T47D (cell line): ENCODE data around the gene RAB23.
"Not testable (repeated sequence)": the region's sequence is repeated elsewhere in the genome, so short reads cannot be mapped to it uniquely, and the experiment has no call there.

Source experiments
- DNase-seq, 2 experiments: peaks; one replicate each; pipeline versions ENCODE4 v3.0.0 to v3.0.0-alpha.2; 2011 to 2012; ENCODE audit warnings: low read depth in 1 of 2, low spot score in 1 of 2
- JUND ChIP-seq: IDR thresholded peaks from 2 replicates; pipeline ENCODE4 v1.6.1; 2012; ENCODE audit warnings: low read depth
- in situ Hi-C: cut with HindIII; loops from 2 replicates; pipeline ENCODE4 v1.10.0; 2016; ENCODE audit warnings: low sequenced_read_pairs, low pct_unique_long_range_greater_than_20kb

The RAB23 gene

GRCh38 chr6:57254055-57254717 is 32.1 kb upstream of the RAB23 start:
- no peak for DNase-seq
- in situ Hi-C loops: no loop called here
- no peak for TF ChIP-seq JUND

GRCh38 chr6:57252975-57253374 is 30.9 kb upstream of the RAB23 start:
- TF ChIP-seq JUND: no peak
- in situ Hi-C loops: no loop called here
- no peak for DNase-seq

DNA sequence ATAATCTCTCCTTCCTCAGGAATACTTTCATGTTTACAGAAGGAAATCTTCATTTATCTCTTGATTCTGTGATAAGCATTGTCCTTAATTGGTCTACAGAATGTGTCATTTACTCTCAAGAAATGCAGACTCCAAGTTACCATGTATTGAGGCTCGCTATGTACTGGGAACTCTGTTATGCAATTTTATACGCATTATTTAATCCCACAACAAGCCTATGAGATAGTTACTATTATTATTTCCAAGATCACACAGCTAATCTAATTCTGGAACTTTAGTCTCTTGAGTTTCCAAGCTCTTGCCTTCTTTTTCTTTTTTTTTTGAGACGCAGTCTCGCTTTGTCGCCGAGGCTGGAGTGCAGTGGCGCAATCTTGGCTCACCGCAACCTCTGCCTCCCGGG is 30.0 kb upstream of the RAB23 start:
- TF ChIP-seq JUND: no peak
- in situ Hi-C loops: no loop called here
- DNase-seq: no peak

GRCh38 chr6:57250348-57250747 is 28.2 kb upstream of the RAB23 start:
- TF ChIP-seq JUND: no peak
- DNase-seq: no peak
- in situ Hi-C loops: no loop called here

- in situ Hi-C loops: no loop called here
- DNase-seq: peak in 1 of 2 experiments; percentile 18
- TF ChIP-seq JUND: no peak
Measured at GRCh38 chr6:57248311-57248895, 26.3 kb upstream of the RAB23 start.

DNA sequence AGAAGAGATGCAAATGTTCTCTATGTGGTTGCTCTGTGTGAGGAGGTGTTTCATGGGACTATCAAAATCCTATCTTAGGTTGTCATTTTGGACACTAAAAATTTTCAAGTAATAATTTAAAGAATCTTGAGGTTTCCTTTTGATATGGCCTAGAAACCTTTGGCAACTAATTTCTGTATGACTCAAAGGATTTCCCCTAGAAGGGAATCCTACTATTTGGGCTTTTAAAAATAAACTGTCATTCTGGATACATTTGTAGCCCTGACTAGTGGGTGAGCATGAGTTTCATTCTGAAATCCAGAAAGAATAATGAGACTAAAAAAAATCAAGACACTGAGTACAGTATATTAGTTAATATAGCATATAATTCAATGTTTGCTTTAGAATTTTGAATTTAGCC is 25.5 kb upstream of the RAB23 start:
- in situ Hi-C loops: no loop called here
- no peak for TF ChIP-seq JUND

GRCh38 chr6:57246307-57246706 is 24.2 kb upstream of the RAB23 start:
- no peak for TF ChIP-seq JUND
- in situ Hi-C loops: no loop called here
- DNase-seq: no peak

More for the DNA sequence above, 25.5 kb upstream of the RAB23 start:
- DNase-seq: no peak

DNA sequence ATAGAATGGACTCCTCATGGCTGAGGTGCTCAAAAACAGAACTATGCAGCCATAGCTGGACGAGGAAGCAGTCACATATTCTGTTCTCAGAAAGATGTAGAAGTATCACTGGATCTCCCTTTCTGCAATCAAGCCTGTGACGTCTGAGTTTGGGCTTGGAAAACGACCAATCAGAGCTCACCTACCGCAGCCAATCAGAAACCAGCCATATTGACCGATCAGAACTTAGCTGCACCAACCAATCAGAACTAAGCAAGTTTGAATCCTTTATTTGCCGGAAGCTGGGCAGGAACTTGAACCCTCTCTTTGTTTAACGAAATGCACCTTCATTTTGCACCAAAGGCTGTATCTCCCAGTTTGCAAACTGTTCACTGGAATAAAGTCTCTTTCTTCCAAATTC is 21.8 kb upstream of the RAB23 start:
- TF ChIP-seq JUND: no peak
- no peak for DNase-seq
- in situ Hi-C loops: no loop called here

DNA sequence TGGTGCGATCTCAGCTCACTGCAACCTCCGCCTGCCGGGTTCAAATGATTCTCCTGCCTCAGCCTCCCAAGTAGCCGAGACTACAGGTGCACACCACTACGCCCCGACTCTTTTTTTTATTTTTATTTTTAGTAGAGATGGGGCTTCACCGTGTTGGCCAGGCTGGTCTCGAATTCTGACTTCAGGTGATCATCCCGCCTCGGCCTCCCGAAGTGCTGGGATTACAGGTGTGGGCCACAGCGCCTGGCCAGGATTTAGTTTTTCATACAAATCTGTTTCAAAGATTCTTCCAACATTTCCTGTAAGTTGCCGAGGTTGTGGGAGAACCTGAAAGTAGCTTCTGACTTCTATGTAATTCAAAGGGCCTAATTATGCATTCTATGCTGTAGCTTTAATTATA is 21.4 kb upstream of the RAB23 start:
- in situ Hi-C loops, DNase-seq: not testable (repeated sequence)

DNA sequence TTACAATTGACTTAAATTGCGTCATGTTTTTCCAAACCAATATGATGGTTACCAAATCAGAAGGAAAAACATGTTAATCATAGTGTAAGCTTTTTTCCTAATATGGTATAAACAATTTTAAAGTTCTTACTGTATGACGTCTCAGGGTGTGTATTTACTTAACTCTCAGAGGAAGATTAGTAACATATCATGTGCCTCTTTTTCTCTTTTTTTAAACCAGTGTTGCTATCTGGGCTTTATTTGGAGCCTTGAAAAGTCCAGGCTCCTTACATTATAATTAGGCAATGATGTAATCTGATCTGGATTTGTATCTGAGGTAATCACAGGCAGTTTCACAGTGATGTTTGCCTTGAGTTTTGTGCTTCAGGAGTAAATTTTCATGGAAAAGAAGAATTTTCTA is 20.4 kb upstream of the RAB23 start:
- no peak for DNase-seq
- in situ Hi-C loops: no loop called here

DNA sequence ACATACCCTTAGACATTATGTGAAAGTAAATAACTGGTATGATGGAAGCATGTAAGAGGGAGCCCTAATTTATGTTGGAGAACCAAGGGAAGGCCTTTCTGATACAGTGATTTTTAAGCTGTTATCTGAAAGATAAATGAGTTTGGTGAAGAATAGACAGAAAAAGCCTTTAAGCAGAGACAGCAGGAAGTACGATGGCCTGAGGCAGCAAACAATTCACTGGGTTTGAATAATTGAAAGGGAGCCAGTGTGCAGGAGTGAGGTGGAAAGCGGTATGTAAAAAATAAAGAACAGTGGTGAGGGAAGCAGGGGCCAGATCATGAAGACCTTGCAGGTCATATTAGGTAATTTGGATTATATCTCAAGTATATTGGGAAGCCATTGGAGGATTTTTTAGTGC is 4.1 kb upstream of the RAB23 start:
- no peak for DNase-seq
- TF ChIP-seq JUND: no peak
- in situ Hi-C loops: no loop called here

More for the DNA sequence above, 20.4 kb upstream of the RAB23 start:
- TF ChIP-seq JUND: no peak

DNA sequence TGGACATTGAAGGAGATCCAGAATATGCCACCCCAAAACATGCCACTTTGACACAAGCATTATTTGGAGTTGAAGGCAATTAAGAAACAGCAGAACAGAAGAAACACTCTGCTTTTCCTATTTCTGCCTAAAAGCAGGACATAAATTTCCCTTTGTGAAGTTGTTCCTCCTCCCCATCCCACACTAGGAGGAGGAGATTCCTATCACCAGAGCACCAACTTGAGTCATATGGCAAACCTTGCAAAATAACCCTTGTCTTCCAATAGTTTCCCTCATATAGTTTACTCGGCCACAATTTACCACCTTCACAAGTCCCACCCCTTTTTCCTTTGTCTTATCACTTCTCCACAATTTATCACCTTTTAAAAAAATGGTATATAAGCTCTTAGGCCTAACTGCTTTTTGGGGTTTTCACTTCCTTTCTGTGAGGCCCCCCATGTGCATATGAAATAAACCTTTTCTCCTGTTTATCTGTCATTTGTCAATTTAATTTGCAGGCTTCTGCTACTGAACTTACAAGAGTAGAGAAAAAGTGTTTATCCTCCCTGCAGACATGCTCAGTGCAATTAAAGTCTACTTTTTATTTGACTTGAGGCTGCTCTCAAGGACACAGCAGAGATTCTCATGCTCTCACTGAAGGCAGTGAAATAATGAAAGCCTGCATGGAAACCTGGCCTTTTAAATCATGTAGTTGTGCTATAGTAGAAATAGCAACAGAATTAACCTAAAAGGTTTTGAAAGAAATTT is 2.8 kb upstream of the RAB23 start:
- in situ Hi-C loops: no loop called here
- DNase-seq: no peak
- TF ChIP-seq JUND: no peak

- DNase-seq: no peak
- in situ Hi-C loops: no loop called here
- no peak for TF ChIP-seq JUND
Measured at GRCh38 chr6:57222743-57223077, 603 bp upstream of the RAB23 start.
